ENCODE data around the gene HTT. TPM values are rescaled to one million over a fixed set of nuclear protein-coding genes. Genes with fewer than 3 reads are reported as not detected.

The HTT gene
- total RNA-seq, 1 donor from 2014 or later: 43.8 TPM

DNA sequence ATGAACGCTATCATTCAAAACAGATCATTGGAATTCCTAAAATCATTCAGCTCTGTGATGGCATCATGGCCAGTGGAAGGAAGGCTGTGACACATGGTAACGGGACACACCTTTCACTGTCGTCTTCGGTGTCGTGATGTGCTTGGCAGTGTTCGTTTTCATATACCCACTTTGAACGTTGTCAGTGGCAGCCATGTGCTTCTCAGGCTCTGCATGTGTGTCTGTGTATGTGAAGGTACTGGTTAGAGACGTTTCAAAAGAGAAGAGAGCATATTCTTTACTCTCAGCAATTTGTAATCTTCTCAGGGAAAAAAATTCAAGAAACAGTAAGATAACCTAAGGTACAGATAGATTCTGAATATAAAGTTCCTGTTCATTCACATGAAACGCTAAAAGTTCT lies 103.9 kb downstream of the HTT start:
- no peak for TF ChIP-seq CTCF (IDR thresholded peaks at IDR 0.05; ENCODE audit: insufficient read depth, low read length, poor library complexity, severe bottlenecking)
- no peak overlapping the region for H3K4me3 ChIP-seq (ENCODE audit: low read depth, low read length)
- DNase-seq (ENCODE audit: low read depth): no peak
- H3K27me3 ChIP-seq (ENCODE audit: control insufficient read depth, insufficient read depth, low read length): no peaks in the 10 kb centered on the region
- H3K36me3 ChIP-seq (ENCODE audit: control insufficient read depth, insufficient read depth, low read length): no peaks in the 10 kb centered on the region

GRCh38 chr4:3179126-3179706 lies 104.7 kb downstream of the HTT start:
- Histone ChIP-seq H3K4me3 (ENCODE audit: low read depth, low read length) (no peak overlapping the region), H3K36me3 (ENCODE audit: control insufficient read depth, insufficient read depth, low read length) (no peaks in the 10 kb centered on the region), H3K27me3 (ENCODE audit: control insufficient read depth, insufficient read depth, low read length) (no peaks in the 10 kb centered on the region)
- no peak for TF ChIP-seq CTCF (IDR thresholded peaks at IDR 0.05; ENCODE audit: insufficient read depth, low read length, poor library complexity, severe bottlenecking)
- no peak for DNase-seq (ENCODE audit: low read depth)

GRCh38 chr4:3183008-3183407 lies 108.5 kb downstream of the HTT start:
- H3K36me3 ChIP-seq (ENCODE audit: control insufficient read depth, insufficient read depth, low read length): no peaks in the 10 kb centered on the region
- TF ChIP-seq CTCF (IDR thresholded peaks at IDR 0.05; ENCODE audit: insufficient read depth, low read length, poor library complexity, severe bottlenecking): no peak
- no peak overlapping the region for H3K4me3 ChIP-seq (ENCODE audit: low read depth, low read length)
- DNase-seq (ENCODE audit: low read depth): no peak
- no peaks in the 10 kb centered on the region for H3K27me3 ChIP-seq (ENCODE audit: control insufficient read depth, insufficient read depth, low read length)

GRCh38 chr4:3184725-3185124 lies 110.2 kb downstream of the HTT start:
- no peak for TF ChIP-seq CTCF (IDR thresholded peaks at IDR 0.05; ENCODE audit: insufficient read depth, low read length, poor library complexity, severe bottlenecking)
- no peak overlapping the region for H3K4me3 ChIP-seq (ENCODE audit: low read depth, low read length)
- DNase-seq (ENCODE audit: low read depth): no peak
- no peaks in the 10 kb centered on the region for H3K36me3 ChIP-seq (ENCODE audit: control insufficient read depth, insufficient read depth, low read length)
- H3K27me3 ChIP-seq (ENCODE audit: control insufficient read depth, insufficient read depth, low read length): no peaks in the 10 kb centered on the region

- Histone ChIP-seq H3K27me3 (ENCODE audit: control insufficient read depth, insufficient read depth, low read length) (no peaks in the 10 kb centered on the region), H3K36me3 (ENCODE audit: control insufficient read depth, insufficient read depth, low read length) (no peaks in the 10 kb centered on the region), H3K4me3 (ENCODE audit: low read depth, low read length) (no peak overlapping the region)
- no peak for DNase-seq (ENCODE audit: low read depth)
- TF ChIP-seq CTCF (IDR thresholded peaks at IDR 0.05; ENCODE audit: insufficient read depth, low read length, poor library complexity, severe bottlenecking): no peak
Observed at GRCh38 chr4:3186609-3187008, 112.1 kb downstream of the HTT start.

DNA sequence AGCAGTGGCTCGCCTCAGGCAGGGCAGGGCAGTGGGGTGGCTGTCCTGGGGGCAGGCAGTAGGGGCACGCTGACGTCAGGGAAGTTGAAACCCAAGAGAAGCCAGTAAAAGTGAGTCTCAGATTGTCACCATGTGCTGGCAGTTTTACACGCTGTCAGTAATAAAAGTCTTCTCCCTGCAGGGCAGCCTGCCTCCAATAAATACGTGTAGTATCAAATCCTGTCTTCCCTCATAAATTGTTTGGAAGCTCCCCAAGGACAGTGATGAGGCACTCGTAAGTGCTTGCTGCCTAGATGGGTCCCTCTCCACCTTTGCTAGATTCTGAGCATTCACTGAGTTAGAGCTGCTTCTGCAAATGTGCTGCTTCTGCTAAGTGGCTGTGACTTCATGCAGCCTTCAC lies 113.6 kb downstream of the HTT start:
- no peak overlapping the region for H3K4me3 ChIP-seq (ENCODE audit: low read depth, low read length)
- no peaks in the 10 kb centered on the region for H3K27me3 ChIP-seq (ENCODE audit: control insufficient read depth, insufficient read depth, low read length)
- DNase-seq (ENCODE audit: low read depth): no peak
- H3K36me3 ChIP-seq (ENCODE audit: control insufficient read depth, insufficient read depth, low read length): no peaks in the 10 kb centered on the region
- no peak for TF ChIP-seq CTCF (IDR thresholded peaks at IDR 0.05; ENCODE audit: insufficient read depth, low read length, poor library complexity, severe bottlenecking)

Data from kidney epithelial cell (primary cell).